Transverse colon (tissue), 4 donors: ENCODE measurements around the gene OR52E8.

Experiments
- CTCF ChIP-seq, 5 experiments: fragments of 200-600 bp in 3 of 5; fragments of 450-650 bp in 2 of 5; sonication (generic) in 3 of 5; IDR thresholded peaks; 1 replicate in 2 of 5; 2 replicates in 3 of 5; pipeline ENCODE4 v1.5.1; 2016 to 2017; ENCODE audit warnings: antibody characterized with exemption in 5 of 5, inconsistent platforms in 3 of 5, mild to moderate bottlenecking in 2 of 5, moderate library complexity in 1 of 5
- EP300 ChIP-seq: sonication (generic); formaldehyde crosslinking; IDR thresholded peaks from one replicate; pipeline ENCODE4 v1.6.1; 2017; ENCODE audit warnings: antibody characterized with exemption, low read depth
- POLR2A ChIP-seq: fragments of 450-650 bp; IDR thresholded peaks from one replicate; pipeline ENCODE4 v1.6.1; 2016; ENCODE audit warnings: antibody characterized with exemption, mild to moderate bottlenecking, moderate library complexity
- POLR2AphosphoS5 ChIP-seq, 3 donors: sonication (generic); formaldehyde crosslinking; IDR thresholded peaks; one replicate each; pipeline ENCODE4 v1.6.1; 2016; ENCODE audit warnings: antibody characterized with exemption in 3 of 3

GRCh38 chr11:5887172-5887571 lies 29.7 kb upstream of the OR52E8 start:
- TF ChIP-seq CTCF (IDR thresholded peaks at IDR 0.05) (no peak), POLR2AphosphoS5 (IDR thresholded peaks at IDR 0.05) (no peak), POLR2A (no peak), EP300 (no peak)
